GM18511 (cell line): Measurements from ENCODE around the gene ASXL1.
"Not testable (repeated sequence)": the region's sequence is repeated elsewhere in the genome, so short reads cannot be mapped to it uniquely, and the experiment has no call there.

Source experiments
- ATAC-seq: cut with Tn5 transposase; IDR thresholded peaks from one replicate; pipeline ENCODE4 v1.9.1; 2021; ENCODE audit warnings: mild to moderate bottlenecking, moderate library complexity; ENCODE audit not compliant: unreplicated experiment

Gene ASXL1

GRCh38 chr20:32357869-32358631 lies at the start of gene ASXL1:
TSS of gene ASXL1 (plus strand) at chr20:32358331. CDS start at chr20:32358776, 445 bp downstream.
- ATAC-seq, result peak; percentile 82

- no peak for ATAC-seq
Observed at GRCh38 chr20:32312718-32313424, 45.3 kb upstream of the ASXL1 start.

DNA sequence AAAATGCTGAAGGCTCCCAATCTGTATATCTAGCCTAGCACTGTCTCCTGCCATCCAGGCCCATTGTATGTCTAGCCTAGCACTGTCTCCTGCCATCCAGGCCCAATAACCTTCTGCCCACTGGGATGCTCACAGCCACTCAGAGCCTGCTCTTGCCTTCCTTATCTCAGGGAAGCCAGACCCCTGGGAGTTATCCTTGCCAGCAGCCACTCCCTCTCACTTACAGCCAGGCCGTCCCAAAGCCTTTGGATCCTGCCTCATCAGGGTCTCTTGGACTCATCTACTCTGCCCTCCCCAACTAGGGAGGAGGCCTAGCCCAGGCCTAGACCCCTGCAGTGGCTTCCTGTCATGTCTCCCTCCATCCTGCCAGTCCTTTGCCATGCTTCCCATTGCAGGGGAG lies 43.4 kb upstream of the ASXL1 start:
- no peak for ATAC-seq

DNA sequence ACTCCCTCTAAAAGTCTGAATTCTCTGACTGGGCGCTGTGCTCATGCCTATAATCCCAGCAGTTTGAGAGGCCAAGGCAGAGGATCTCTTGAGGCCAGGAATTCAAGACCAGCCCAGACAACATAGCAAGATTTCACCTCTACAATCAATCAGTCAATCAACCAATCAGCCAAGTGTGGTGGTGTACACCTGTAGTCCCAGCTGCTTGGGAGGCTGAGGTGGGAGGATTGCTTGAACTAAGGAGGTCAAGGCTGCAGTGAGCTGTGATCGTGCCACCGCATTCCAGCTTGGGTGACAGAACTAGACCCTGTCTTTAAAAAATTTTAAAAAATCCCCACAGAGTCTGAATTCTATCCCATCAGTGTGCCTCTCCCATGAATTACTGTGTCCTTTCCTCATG lies 42.7 kb upstream of the ASXL1 start:
- no peak for ATAC-seq

DNA sequence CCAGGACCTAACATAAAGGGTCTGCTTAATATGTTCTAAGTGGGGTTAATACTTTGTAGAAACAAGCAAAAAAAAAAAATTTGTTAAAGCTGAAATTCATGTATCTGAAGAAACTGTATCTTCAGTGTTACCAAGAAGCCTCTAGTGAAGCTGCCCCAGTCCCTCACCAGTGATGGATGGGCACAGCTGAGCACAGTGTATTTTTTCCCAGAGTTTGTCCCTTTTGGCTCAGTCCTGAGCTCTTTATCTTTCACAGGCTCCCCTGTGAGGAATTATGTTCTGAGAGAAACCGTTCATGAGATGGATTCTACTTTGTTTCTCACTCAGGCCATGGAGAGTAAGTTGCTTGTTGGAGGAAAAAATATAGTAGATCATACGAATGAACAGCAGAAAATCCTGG lies 42.2 kb upstream of the ASXL1 start:
- no peak for ATAC-seq

DNA sequence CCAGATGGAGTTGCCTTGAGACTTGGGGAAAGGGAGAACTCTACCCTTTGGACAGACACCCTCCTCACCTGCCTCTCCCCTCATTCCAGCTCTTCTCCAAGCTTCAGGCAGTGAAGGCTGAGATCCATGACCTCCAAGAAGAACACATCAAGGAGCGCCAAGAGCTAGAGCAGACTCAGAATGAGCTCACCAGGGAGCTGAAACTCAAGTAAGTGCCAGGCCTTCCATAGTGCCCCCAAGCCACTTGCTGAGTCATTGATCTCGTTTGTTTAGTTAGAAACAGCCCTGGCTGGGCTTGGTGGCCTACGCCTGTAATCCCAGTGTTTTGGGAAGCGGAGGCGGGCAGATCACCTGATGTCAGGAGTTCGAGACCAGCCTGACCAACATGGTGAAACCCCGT lies 41.5 kb upstream of the ASXL1 start:
- no peak for ATAC-seq

GRCh38 chr20:32319100-32319499 lies 39.0 kb upstream of the ASXL1 start:
- no peak for ATAC-seq

- no peak for ATAC-seq
Observed at GRCh38 chr20:32320305-32320704, 37.8 kb upstream of the ASXL1 start.

DNA sequence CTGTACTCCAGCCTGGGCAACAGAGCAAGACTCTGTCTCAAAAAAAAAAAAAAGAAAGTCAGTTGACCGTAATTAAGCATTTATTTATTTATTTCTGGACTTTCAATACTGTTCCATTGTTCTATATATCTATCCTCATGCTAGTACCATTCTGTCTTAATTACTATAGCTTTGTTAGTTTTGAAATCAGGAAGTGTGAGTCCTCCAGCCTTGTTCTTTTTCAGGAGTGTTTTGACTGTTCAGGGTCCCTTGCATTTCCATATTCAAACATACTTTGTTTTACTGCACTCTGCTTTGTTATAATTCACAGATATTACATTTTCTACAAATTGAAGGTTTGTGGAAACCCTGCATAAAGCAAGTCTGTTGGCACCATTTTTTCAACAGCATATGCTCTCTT lies 36.7 kb upstream of the ASXL1 start:
- ATAC-seq, result no peak

GRCh38 chr20:32322260-32322659 lies 35.9 kb upstream of the ASXL1 start:
- not testable (repeated sequence) for ATAC-seq

DNA sequence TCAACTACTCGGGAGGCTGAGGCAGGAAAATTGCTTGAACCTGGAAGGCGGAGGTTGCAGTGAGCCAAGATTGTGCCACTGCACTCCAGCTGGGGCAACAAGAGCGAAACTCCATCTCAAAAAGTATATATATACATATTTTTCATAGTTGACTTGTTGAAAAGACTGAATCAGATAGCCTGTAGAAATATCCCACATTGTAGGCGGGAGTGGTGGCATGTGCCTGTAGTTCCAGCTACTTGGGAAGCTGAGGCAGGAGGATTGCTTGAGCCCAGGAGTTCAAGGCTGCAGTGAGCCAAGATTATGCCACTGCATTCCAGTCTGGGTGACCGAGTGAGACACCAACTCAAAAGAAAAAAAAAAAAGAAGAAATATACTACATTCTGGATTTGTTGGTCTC lies 34.4 kb upstream of the ASXL1 start:
- not testable (repeated sequence) for ATAC-seq

GRCh38 chr20:32325706-32326503 lies 32.2 kb upstream of the ASXL1 start:
- ATAC-seq, result no peak

DNA sequence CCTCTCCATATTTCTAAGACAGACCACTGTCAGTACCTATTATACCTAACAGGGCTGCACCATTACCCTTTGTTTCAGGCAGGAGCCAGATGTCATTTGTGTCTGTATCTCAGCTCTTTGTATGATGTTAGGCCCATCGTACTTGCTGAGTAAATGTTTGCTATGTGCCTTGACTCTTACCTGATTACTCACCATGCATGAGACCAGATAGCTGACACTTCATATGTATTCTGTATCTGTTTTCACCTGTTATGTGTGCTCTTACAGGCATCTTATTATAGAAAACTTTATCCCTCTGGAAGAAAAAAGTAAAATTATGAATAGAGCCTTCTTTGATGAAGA lies 31.7 kb upstream of the ASXL1 start:
- no peak for ATAC-seq

DNA sequence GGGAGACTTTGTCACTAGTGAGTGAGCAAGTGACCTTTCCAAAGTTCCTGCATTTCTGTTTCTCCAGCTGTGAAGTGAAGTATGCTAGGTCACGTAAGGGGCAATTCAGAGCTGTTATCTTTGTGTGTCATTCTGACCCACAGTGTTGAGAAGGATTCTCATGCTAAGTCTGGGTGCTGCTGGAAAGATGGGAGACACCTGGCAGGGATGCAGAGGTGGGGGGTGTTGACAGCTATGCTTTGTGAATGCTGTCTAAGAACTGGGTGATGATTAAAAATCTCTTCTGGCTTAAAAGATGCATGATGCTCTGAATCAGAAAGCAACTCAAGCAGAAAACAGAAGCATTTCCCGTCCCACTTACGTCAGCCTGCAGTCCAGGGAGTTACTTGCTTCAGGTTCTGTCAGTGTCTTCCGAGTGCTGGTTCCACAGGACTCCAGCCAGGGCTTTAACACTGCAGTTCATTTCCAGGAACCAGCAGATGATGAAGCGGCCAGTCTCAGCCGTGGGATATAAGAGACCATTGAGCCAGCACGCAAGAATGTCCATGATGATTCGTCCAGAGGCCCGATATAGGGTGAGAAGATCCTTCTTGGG lies 30.9 kb upstream of the ASXL1 start:
- no peak for ATAC-seq

DNA sequence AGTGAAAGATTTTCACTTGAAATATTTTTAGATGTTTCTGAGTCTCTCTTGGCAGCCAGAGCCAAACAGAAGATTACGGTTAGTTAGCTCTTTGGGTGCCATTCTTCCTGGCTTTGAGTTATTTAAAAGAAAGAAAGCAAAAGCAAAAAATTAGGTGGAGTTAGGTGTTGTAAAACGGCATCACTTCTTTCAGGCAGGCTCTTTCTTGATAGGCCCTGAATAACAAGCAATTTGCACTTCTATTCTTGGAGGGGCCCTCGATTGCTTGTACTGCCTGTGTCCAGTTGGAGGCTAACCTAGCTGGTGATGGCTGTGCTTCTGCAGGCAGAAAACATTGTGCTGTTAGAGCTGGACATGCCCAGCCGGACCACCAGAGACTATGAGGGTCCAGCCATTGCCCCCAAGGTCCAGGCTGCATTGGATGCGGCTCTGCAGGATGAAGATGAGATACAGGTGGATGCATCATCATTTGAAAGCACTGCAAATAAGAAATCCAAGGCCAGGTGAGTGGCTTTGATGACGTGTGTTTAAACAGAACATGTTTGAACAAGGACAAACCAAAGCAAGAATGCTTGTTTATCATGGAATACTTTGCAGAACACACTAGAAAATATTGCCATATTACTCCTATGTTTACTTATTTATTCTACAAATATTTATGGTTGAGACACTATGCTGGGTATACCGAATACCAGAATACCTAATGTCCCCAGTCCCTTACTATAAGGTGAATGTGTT lies 28.1 kb upstream of the ASXL1 start:
- ATAC-seq, result no peak

- ATAC-seq, result no peak
Observed at GRCh38 chr20:32330555-32330897, 27.6 kb upstream of the ASXL1 start.

DNA sequence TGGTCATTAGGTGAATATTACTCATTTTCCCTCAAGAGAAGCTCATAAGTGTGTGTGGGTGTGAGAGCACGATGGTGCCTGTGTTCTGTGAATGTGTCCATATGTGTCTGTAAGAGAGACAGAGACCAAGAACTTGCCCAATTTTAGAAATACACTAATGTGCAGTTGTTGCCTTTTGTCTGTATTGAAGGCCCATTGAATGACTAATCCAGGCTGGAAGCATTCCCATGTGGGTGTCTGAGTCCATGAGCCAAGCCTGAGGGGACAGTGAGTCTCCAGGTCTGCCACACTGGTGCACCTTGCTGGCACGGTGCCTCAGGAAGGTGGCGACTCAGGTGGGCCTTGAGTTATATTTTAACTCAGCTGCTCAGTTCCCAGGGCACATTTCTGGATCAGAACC lies 25.5 kb upstream of the ASXL1 start:
- ATAC-seq, result peak; percentile 11

DNA sequence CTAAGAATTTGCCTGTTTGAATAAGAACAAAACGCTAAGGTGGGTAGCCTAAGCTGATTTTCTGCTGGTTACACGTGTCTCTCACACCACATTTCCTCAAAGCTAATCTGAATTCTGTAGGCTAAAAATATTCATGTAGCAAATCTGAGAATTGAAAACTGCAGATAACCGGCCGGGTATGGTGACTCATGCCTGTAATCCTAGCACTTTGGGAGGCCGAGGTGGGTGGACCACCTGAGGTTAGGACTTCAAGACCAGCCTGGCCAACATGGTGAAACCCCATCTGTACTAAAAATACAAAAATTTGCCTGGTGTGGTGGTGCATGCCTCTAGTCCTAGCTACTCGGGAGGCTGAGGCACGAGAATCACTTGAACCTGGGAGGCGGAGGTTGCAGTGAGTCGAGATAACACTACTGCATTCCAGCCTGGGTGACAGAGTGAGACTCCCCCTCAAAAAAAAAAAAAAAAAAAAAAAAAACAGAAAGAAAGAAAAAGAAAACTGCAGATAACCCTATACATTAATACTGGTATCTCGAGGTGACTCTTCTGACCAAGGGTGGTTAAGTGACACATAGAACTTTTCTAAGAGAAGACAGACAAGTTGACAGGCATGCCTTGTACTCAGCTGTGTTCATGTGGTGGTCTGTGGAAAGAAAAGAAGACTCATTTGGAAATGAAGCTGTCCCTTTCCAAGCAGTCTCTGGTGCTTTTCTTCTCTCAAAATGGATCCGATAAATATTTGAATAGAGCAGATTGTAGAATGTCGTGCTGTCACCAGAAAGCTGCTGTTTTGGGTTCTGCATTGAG lies 24.7 kb upstream of the ASXL1 start:
- peak; percentile 74 for ATAC-seq

DNA sequence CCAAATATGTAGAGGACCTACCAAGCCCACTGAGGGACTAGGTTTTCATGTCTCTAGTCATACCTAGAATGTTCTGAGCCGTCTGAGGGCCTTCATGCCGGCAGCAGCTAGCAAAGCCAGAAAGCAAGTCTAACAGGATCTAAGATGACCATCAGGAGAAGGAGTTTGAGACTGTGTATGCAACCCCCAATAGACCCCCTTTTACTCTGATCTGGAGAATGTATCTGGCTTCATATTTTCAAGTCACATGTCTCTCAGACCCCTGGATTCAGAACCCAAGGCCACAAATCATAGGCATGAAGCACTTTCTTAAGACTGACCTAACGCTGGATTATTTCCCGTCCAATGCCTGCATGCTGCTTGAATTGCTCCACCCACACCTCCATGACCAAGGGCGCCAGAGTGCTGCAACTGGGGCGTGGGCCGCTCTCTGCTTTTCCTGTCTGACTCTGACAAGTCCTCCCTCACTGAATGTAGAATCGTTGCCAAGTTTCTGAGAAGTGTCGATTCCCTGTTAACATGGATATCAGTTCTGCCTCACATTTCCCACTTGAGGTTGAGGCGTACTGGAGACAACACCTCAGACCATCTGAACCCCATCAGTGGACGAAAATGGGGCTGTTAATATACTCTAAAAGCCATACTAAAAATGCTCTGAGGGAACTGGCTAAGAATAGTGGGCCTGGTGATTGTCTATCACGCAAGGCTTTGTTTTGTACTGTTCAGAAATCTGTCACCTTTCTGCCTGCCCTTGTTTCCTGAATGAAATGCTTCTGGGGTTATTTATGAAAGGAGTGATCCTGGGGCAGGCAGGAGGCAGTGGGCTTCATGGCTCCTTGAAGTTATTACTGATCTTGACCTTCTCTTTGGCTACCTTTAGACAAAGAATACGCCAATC lies 23.9 kb upstream of the ASXL1 start:
- peak; percentile 27 for ATAC-seq
